Tibial nerve (tissue), 4 donors: ENCODE data around the gene TTC28. TPM values are rescaled to one million over a fixed set of nuclear protein-coding genes. Genes with fewer than 3 reads are reported as not detected.

Experiments used
- DNase-seq, 2 donors: peaks; one replicate each; pipeline ENCODE4 v3.0.0-alpha.2; 2019; ENCODE audit warnings: low spot score in 2 of 2
- H3K27ac ChIP-seq, 4 donors: fragments of 200-600 bp; sonication (generic) in 3 of 4; one replicate each; pipeline ENCODE4 v1.5.1; 2017 to 2019; ENCODE audit warnings: mild to moderate bottlenecking in 1 of 4
- H3K27me3 ChIP-seq, 2 donors: fragments of 200-600 bp; sonication (generic) in 1 of 2; one replicate each; pipeline versions ENCODE4 v1.5.1 to v1.6.0; 2017 to 2019
- H3K36me3 ChIP-seq, 3 donors: fragments of 200-600 bp; sonication (generic); one replicate each; pipeline ENCODE4 v1.5.1; 2018 to 2019
- H3K4me1 ChIP-seq, 4 donors: fragments of 200-600 bp; sonication (generic) in 3 of 4; one replicate each; pipeline ENCODE4 v1.5.1; 2017 to 2019
- H3K4me3 ChIP-seq, 4 donors: fragments of 200-600 bp; sonication (generic) in 3 of 4; one replicate each; pipeline ENCODE4 v1.5.1; 2017 to 2019; ENCODE audit warnings: mild to moderate bottlenecking in 1 of 4, moderate library complexity in 1 of 4
- H3K9me3 ChIP-seq, 4 donors: fragments of 200-600 bp; sonication (generic) in 3 of 4; one replicate each; pipeline ENCODE4 v1.5.1; 2017 to 2019
- CTCF ChIP-seq, 5 experiments: fragments of 200-600 bp in 3 of 5; fragments of 450-650 bp in 2 of 5; sonication (generic) in 3 of 5; IDR thresholded peaks; one replicate each; pipeline ENCODE4 v1.5.1; 2016 to 2019; ENCODE audit warnings: antibody characterized with exemption in 5 of 5, mild to moderate bottlenecking in 3 of 5, moderate library complexity in 2 of 5
- EP300 ChIP-seq, 2 donors: sonication (generic); formaldehyde crosslinking; IDR thresholded peaks; one replicate each; pipeline ENCODE4 v1.6.1; 2017; ENCODE audit warnings: antibody characterized with exemption in 2 of 2, mild to moderate bottlenecking in 1 of 2
- POLR2A ChIP-seq, 2 donors: fragments of 450-650 bp; IDR thresholded peaks; one replicate each; pipeline ENCODE4 v1.6.1; 2017; ENCODE audit warnings: antibody characterized with exemption in 2 of 2, mild to moderate bottlenecking in 2 of 2, moderate library complexity in 2 of 2
- WGBS, 2 donors: methylation state at CpG; one replicate each; pipeline ENCODE4 v1.1.5; 2018; 5-methylcytosine and 5-hydroxymethylcytosine counted together
- total RNA-seq, 4 donors: library from RNA; depleted of rRNA; stranded (reverse); fragments of >200 nt; gene quantifications; one replicate each; pipeline ENCODE4 v1.1.0, GENCODE V29; 2016

Gene TTC28
- total RNA-seq, 4 donors from 2014 or later, result 83.9 to 177 (median 128) TPM

GRCh38 chr22:28593299-28593698 is 86.3 kb downstream of the TTC28 start:
- no peak for DNase-seq
- WGBS, 2 donors, result 93 to 95% methylated on average over 3 of the region's 3 CpGs
- no peak overlapping the region for H3K4me3 ChIP-seq
- H3K36me3 ChIP-seq, result no peaks in the 10 kb centered on the region
- H3K4me1 ChIP-seq, result peaks cover 0 to 21% (median 4%) of the 10 kb centered on the region in 4 donors
- no peaks in the 10 kb centered on the region for H3K9me3 ChIP-seq
- H3K27ac ChIP-seq, result no peak overlapping the region
- TF ChIP-seq POLR2A (IDR thresholded peaks at IDR 0.05), result no peak
- no peak for TF ChIP-seq CTCF (IDR thresholded peaks at IDR 0.05)
- no peak for TF ChIP-seq EP300 (IDR thresholded peaks at IDR 0.05)
- H3K27me3 ChIP-seq, result no peaks in the 10 kb centered on the region

GRCh38 chr22:28589102-28589750 is 90.4 kb downstream of the TTC28 start:
- H3K4me3 ChIP-seq, result no peak overlapping the region
- H3K27me3 ChIP-seq, result no peaks in the 10 kb centered on the region
- H3K36me3 ChIP-seq, result no peaks in the 10 kb centered on the region
- no peak for DNase-seq
- no peak overlapping the region for H3K27ac ChIP-seq
- no peaks in the 10 kb centered on the region for H3K9me3 ChIP-seq
- TF ChIP-seq CTCF (IDR thresholded peaks at IDR 0.05) (no peak), POLR2A (IDR thresholded peaks at IDR 0.05) (no peak), EP300 (IDR thresholded peaks at IDR 0.05) (no peak)
- peaks cover 0 to 4% (median 0%) of the 10 kb centered on the region in 4 donors for H3K4me1 ChIP-seq
- WGBS, 2 donors, result 89 to 97% methylated on average over 2 of the region's 2 CpGs

GRCh38 chr22:28585324-28585723 is 94.3 kb downstream of the TTC28 start:
- no peak overlapping the region for H3K4me3 ChIP-seq

GRCh38 chr22:28582806-28583205 is 96.8 kb downstream of the TTC28 start:
- Histone ChIP-seq H3K36me3 (no peaks in the 10 kb centered on the region), H3K27ac (no peak overlapping the region), H3K27me3 (no peaks in the 10 kb centered on the region), H3K9me3 (no peaks in the 10 kb centered on the region), H3K4me1 (peaks cover 0 to 9% (median 0%) of the 10 kb centered on the region in 4 donors), H3K4me3 (no peak overlapping the region)
- WGBS, 2 donors, result 34 to 35% methylated on average over 3 of the region's 3 CpGs
- DNase-seq, result no peak
- TF ChIP-seq POLR2A (IDR thresholded peaks at IDR 0.05) (no peak), CTCF (IDR thresholded peaks at IDR 0.05) (no peak), EP300 (IDR thresholded peaks at IDR 0.05) (no peak)

More at GRCh38 chr22:28585324-28585723, 94.3 kb downstream of the TTC28 start:
- peaks cover 0 to 12% (median 0%) of the 10 kb centered on the region in 4 donors for H3K4me1 ChIP-seq
- H3K9me3 ChIP-seq, result no peaks in the 10 kb centered on the region
- DNase-seq, result no peak
- WGBS, 2 donors, result 95 to 98% methylated on average over 11 of the region's 11 CpGs
- no peaks in the 10 kb centered on the region for H3K36me3 ChIP-seq
- no peak overlapping the region for H3K27ac ChIP-seq
- no peaks in the 10 kb centered on the region for H3K27me3 ChIP-seq
- TF ChIP-seq CTCF (IDR thresholded peaks at IDR 0.05) (no peak), EP300 (IDR thresholded peaks at IDR 0.05) (no peak)

- H3K4me3 ChIP-seq, result no peak overlapping the region
- H3K4me1 ChIP-seq, result peaks cover 0 to 9% (median 0%) of the 10 kb centered on the region in 4 donors
- DNase-seq, result no peak
- no peak overlapping the region for H3K27ac ChIP-seq
- no peaks in the 10 kb centered on the region for H3K36me3 ChIP-seq
- no peaks in the 10 kb centered on the region for H3K27me3 ChIP-seq
- TF ChIP-seq EP300 (IDR thresholded peaks at IDR 0.05) (no peak), CTCF (IDR thresholded peaks at IDR 0.05) (no peak), POLR2A (IDR thresholded peaks at IDR 0.05) (no peak)
- no peaks in the 10 kb centered on the region for H3K9me3 ChIP-seq
- WGBS, 2 donors, result 84 to 87% methylated on average over 8 of the region's 8 CpGs
Observed at GRCh38 chr22:28581016-28581415, 98.6 kb downstream of the TTC28 start.
